Hindlimb muscle (tissue), 1 donor: ENCODE data around the gene PKP1. TPM values are rescaled to one million over a fixed set of nuclear protein-coding genes. Genes with fewer than 3 reads are reported as not detected.

Source experiments
- DNase-seq: peaks from one replicate; pipeline ENCODE4 v3.0.0-alpha.2; 2013
- polyA plus RNA-seq: library from polyadenylated mRNA; unstranded; fragments of 120-200 nt; gene quantifications from one replicate; pipeline ENCODE4 v1.2.1, GENCODE V29; 2013; ENCODE audit not compliant: insufficient read length

PKP1 gene
- polyA plus RNA-seq, 1 donor = 11.1 TPM

DNA sequence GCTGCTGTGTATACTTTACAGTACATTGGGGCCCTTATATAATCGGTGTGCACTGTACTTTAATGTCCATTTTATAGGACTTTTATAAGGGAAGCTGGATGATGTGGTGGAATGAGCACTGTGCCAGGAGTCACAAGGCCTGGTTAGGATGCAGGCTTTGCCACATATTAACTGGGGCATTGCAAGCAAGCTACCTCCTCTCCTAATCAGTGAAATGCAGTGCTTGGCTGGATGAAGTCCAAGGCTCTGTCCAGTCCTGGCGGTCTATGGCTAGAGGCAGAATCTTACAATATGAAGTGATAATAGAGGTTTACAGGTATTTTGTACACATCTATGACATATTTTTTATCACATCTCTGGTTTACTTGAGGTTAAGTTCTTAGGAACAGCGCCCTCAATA is 1.7 kb upstream of the PKP1 start:
- DNase-seq = no peak

DNA sequence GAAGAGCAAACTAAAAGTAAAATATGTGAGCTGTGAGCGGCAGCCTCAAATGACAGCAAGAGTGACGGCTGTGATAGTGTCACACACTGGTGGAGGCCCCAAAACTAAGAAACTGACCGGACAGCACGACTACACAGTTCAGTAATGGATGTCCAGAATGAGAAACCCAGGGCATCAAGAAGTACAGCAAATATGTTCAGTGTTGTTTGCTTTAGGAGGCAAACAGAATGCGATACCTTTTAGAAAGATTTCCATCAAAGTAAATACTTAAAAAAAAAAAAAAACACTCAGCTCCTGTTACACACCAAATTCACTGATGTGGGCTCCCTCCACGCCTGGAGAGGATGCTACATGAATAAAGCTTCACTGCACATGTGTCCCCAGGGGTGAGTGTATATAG is 1.1 kb upstream of the PKP1 start:
- no peak for DNase-seq

DNA sequence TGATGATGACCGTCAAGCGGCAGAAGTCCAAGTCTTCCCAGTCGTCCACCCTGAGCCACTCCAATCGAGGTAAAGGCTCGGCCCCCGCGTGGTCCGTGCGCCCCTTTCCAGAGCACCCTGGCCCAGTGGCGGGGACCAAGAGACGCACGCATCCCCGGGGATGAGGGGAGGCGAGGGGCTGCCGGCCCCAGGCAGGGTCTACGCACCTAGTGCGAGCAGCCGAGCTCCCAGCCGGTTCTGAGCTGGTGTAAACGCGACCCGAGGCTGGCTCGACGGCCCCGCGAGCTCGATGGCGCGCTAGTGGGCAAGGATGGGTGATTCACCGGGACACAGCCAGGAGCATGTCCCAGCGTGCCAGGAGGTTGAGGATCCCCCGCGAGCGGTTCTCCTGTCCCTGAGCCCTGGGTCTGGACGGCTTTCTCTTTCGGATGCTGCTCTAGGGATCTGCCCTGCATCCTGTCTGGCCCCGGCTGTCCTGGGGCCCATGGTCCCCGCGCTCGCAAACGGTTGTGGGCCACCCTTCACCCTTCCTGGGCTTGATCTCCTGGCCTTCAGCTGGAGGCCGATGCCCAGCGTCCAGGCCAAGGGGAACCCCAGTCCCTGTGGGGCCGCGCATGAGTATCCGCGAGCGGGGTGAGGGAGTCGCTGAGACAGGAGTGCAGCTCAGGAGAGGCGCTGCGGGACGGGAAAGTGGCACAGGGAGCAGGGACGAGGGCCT is 689 bp downstream of the PKP1 start:
- no peak for DNase-seq

DNA sequence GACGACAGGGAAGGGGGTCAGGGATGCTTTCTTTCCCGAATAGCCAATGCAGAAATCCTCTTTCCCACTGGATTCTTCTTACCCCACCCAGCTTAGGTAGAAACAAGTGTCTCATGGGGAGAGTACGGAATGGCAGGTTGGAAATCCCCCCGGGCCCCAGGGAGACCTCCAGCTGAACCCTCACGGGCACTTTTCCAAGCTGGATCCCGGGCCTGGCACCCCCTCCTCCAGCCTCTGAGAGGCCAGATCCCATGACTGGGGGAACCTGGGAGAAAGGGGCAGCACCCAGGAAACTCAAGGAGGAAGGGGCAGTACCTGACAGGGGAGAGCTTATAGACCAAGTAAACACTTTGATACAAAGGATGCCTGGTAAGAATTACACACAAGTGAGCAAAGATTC is 1.3 kb downstream of the PKP1 start:
- DNase-seq = no peak

DNA sequence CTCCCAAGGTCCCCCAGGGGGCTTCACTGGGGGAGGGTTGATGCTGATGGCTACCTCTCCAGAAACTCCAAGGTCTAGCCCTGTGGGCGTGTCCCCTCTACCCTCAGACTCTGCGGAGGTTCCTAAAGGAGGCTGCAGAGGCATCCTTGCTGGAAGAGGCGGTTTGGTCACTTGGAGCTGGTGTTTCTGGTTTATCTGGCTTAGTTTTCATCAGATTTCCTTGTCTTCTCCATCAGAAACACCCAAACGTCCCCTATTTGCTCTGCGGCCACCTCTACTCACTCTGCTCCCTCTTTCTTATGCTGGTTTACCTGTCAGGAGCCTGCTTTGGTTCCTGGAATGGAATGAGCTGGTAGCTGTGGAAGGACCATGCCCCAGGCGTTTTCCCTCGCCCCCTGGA is 2.5 kb downstream of the PKP1 start:
- DNase-seq = no peak

DNA sequence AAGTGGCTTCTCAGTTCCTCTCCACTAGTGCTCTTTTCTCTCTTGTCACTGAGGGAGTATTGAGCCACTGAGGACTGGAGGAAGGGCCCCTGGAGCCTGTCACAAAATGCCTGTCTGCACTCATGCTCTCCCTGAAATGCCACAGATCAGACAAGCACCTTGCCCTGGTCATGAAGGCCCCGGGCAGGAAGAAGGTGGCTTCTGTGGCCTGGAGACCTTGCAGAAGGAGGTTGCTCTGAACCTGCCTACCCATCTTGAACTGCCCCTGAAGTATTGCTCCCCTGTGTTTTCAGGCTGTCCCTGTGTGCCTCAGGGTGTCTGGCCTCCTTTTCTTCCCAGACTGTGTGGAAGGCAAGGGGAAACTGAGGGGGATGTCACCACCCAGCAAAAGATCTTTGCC is 3.1 kb downstream of the PKP1 start:
- no peak for DNase-seq

DNA sequence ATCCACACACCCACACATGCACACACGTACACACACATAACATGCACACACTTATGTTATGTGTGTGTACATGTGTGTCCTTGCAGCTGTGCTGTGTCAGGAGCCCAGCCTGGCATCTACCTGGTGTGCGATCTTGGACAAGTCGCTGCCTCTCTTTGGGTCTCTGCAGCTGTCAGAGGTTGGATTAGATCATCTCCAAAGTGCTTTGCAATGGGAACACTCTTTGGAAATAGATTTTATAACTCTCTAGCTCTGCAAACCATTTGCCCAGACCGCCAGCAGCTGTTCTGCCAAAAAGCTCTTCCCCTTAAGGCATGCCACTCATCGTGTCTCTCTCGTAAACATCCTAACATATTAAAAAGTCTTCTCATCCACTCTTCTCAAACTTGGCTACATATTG is 4.7 kb downstream of the PKP1 start:
- DNase-seq = no peak

DNA sequence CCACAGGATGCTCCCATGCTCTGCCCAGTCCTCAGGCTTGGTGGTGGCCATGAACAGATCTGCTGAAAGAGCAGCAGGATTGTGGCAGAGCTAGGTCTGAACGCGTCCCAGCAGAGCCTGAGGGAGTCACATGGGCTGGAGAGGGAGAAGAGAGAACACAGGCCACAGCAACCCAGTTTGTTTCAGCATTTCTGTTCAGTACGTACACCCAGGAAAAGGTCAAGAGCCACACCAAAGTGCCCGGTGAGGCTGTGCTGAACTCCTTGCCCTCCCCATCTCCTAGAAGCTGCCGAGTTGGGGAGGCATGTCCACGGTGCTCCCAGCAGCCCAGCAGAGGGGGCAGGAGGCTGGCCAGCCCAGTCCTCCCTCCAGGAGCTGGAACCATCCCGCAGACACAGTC is 5.5 kb downstream of the PKP1 start:
- no peak for DNase-seq

DNA sequence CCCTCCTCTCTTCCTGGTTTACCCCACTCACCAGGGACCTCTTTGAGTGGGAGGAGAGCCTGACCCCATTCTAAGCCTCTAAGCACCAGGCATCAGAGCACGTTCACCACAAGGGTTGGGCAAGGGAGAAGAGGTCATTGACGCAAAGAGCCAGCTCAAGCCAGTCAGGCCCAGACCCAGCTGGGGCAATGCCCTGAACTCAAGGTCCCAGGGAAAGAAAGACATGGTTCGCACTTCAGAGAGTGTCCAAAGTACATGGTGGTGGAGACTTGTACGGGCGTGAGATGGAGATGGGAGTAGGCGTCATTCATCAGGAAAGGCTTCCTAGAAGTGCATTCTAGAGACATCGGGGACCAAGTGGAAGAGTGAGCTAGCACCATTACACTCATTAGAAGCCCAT is 7.2 kb downstream of the PKP1 start:
- DNase-seq = no peak

DNA sequence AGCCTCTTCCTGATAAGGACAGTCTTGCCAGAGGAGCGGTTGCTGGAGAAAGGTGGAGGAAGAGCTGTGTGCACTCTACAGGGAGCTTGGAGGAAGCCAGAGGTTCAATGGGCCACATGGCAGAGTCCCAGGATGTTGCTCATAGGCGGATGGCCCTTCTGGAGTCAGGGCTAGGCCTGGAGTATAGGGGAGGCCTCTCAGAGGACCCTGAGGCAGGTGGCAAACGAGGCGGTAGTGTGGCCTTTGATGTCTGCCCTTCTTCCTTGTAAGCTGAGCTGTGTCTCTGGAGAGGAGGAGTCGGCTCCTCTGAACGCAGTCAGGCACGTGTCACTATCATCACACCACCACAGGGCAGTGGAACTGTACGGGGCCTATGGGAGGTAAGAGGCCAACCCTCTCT is 8.6 kb downstream of the PKP1 start:
- DNase-seq = no peak

DNA sequence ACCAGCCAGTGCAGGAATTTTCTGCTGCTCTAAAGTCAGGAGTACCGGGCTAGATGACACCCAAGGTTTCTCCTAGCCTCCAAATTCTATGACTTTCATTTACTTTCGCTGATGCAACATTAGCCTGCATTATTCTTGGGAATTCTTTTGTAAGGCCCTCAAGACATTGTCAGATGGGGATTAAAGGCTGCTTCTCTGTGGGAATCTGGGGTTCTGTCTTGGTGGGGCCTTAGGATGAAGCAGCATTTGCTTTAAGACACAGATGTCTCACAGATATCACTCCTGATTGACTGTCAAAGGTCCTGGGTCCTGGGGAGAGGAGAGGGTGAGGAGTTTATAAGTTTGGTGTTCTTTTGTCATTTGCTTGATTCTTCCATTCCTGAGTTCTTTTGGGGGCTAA is 11.6 kb downstream of the PKP1 start:
- DNase-seq = no peak

DNA sequence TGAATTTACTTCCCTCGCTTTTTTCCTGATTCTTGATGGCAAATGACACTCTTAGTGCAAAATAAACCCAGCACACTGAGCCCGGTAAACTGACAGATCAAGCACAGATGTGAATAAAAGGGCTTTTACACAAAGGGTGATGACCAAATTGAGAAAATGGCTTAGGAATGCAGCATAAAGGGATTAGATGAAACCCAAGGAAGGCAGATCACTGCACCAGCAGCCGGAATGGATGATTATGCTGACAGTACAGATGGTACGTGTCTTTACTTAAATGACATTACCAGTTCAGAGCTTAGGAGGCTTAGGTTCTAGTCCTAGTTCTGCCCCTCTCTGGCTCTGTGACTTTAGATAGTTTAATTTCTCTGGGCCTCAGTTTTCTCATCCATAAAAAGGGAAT is 12.0 kb downstream of the PKP1 start:
- no peak for DNase-seq

DNA sequence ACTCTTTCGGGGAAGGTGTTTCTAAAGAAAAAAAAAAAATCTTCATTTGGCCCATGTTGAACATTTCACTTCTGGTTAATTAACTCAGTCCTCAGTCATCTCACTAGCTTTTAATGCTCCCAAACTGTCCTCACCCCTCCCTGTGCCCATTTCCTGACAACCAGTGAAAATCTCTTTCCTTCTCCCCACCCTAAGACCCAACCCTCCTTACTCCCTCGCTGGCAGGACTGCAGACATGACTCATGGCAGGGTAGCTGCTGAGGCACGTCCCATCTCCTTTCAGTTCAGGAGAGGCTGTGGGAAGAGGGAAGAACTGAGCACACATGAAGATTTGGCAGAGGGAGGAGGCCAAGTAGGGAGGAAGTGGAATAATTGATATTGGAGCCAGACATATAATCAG is 12.6 kb downstream of the PKP1 start:
- no peak for DNase-seq

DNA sequence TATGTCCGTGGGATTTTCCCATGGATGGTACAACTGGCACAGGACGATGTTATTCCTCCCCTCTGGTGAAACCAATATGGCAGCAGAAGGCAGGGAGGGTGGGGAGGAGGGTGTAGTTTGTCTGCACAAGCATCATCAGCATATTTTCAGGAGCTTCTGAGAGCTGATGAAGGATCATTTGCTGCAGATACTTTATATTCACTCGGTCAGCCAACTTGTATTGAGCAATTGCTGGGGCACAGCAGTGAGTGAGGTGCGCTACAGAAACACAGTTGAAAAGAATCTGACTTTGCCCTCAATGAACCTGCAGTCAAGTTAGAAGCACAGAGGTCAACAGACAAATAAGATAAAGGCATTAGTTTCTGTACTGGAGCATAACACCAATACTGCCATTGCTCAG is 13.0 kb downstream of the PKP1 start:
- DNase-seq = no peak

DNA sequence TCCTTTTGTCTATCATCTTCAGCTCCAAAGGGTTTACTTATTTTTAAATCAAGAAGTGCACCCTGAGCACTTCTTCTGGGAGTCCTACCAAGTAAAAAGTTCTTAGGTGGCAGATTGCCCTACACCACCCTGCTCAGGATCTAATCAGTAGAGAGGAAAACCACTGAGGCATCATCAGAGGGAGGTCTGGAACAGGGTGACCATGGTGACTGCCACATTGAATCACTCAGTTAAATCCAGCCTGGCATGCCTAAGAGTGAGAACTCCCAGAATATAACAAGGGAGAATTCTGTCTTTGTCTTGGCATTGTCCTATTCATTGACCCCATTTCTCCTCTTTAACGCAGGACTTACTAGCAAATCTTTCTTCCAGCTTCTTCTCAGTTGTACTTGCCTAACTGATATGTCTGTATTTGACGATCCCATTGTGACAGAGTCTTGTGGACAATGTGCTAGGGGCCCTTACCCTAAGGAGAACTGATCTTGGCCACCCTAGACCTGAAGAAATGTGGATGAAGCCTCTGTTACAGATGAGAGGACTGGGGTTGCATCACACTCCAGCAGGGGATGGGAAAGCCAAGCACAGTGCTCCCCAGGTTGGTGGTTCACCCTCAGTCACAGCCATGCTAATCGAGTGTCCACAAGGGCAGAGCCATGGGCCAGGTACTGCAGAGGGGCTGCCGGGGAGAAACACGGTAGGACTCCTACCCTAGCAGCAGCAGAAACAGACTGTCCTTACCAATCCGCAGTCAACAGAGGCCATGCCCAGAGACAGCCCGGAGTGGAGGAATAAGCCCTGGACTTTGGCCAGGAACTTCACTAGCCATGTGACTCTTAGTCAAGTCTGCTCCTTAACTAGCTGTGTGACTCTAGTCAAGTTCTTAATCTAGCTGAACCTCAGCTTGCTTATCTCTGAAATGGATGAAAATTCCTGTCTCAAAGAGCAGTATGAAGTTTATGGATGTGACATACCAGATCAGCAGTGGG is 15.4 kb downstream of the PKP1 start:
- no peak for DNase-seq

DNA sequence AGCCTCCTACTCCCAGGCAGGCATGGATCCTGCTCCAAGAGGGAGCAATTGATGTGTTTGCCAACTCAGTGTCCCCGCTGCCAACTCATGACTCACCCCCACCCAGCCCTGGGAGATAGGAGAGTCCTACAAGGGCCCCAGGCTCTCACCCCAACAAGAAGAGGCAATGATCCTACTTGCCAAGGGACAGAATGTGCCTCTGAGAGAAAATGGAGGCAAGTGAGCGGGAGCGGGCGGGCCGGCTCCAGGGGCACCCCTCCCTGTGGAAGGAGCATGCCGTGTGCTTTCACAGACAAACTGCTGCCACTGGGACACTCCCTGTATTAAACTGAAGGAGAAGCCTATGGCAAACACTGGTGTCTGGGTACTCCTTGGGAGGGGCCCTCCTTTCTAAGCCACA is 16.7 kb downstream of the PKP1 start:
- no peak for DNase-seq

DNA sequence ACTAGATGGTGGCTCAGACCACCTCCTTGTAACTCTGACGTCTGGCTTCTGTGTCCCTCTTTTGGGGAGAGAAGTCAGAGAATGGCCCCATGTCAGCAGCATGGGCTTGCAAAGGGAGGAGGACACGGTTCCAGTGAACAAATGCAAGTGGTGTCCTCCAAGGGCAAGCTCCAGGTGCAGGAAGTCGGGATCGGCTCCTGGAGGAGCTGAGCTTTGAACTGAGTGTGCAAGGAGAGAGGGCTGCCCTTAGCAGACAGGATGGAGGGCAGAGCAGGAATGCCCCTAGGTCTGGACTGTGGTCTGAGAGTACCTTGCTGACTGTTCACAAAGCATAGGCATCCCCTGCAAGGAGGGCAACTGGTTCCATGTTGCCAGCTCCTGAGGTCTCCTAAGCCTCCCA is 17.3 kb downstream of the PKP1 start:
- no peak for DNase-seq

DNA sequence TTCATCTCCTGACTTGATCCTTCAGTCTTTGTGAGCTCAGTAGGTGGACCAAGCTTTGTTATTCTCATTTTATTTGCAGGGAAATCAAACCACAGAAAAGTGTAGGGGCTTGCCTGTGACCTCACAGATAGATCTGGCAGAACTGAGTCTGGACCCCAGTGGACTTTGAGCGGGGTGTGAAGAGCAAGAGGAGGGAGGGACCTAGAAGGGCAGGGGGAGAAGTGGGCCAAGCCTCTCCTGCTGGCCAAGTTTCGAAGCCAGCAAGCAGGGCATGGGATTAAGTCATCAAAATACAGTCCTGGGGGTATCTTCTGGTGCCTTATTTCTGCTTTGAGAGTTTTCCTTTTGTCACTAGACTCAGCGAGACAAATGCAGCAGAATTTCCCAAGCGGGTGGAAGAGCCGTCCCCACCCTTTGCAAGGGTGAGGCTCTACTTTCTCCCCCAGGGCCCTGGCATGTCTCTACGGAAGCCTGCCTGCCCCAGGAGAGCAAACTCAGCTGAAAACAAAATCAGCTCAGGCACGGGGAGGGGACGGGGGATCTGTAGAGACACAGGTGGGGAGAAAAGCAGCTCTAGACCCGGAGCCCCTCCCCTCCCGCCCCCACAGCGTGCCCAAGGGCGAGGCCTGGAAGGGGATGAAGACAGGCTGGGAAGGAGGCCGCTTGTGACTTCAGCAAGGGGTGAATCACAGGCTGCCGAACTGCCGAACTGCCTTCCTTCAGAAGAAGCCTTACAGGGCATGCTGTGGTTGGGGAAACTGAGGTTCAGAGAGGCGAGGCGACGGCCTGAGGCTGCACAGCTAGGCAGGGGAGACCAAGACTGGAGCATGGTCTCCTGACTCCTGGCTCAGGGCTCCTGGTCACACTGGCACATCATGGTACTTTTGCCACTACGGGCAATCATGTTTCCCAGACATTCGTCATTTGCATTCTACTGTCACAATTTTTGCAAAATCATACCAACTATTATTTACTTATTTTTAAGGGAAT is 19.2 kb downstream of the PKP1 start:
- DNase-seq = no peak

DNA sequence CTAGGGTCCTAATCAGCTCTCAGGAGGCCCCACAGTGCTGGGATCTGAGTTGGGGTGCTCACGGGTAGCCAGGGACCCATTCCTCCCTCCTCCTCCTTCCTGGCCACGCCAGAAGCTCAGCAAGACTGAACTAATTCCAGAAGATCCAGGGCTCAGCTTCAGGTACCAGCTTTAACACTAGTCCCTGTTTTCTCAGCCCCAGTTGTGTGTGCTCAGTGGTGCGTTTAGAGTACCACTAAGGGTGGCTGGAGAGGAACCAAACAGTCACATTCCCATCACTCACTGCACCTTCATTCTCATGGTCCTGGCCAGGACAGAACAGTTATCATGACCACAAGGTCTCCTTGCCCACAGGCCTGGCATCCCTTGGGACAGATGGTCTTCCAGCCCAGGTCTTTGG is 20.8 kb downstream of the PKP1 start:
- DNase-seq = no peak

DNA sequence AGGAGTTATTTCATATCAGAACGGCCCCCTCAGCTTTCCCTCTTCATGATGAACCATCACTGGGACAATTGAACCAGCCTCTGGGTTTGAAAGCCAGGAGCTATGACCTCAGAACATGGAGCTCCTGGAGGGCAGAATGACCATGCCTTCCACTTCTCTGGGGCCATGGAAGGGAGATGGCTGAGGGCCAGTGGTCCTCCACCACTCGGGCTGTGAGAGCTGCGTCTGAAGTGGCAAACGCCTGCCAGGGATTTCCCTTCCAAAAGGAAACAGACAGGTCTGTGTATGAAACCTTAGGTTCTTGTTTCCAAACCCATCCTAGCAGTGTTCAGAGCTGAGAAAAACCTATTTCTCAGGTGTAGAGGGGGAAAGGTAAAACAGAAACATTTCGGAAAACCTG is 22.5 kb downstream of the PKP1 start:
- DNase-seq = no peak

DNA sequence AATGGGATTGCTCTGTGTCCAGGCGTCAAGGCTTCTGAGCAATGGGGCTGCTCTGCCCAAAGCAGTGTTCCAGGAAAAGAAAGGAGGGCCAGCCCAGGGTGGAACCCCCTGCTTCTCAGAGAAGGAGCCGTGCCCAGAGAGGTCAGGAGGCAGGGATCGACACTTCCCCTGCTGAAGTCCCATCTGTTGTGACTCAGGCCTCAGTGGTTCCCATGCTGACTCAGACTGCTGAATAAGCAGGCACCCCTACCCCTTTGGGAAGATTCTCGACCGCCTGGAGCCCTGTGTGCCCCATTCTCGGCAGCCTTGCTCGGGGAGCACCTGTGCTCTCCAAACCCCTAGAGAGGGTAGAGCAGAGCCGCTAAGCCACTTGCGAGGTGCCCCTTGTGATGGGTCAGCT is 23.9 kb downstream of the PKP1 start:
- DNase-seq = no peak

DNA sequence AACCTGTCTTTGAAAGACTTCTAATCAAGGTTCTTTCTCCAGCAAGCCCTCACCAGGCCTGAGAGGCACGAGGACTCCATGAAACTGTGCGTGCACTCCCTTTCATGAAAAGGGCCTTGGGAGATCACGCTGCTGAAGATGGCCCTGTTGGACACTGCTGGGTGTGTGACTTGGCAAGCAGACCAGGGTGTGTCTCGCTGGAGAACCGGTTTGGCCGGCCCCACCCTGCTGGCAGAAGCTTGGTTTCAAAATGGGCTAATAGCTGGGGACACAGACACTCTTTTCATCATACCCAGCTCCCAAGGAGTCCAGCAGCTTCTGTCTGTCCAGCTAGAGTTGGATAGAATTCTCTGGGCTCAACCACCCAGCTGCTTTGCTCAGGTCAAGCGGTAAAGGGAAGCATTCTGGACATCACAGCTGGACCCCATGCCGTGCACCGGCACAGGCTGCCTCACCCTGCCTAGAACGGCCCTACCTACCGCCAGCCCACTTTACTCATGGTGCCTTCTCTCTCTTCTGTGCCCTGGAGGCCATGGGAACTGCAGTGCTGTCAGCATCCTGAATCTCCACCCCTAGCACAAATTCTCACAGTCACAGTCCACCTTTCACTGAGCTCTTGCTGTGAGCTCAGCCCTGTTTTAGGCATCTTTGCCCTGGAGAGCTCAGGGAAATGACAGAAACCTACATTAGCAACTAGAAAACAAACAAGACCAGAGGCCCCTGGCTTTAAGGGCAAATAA is 24.6 kb downstream of the PKP1 start:
- DNase-seq = no peak
